ENCODE measurements around the gene PET100.

Gene PET100

DNA sequence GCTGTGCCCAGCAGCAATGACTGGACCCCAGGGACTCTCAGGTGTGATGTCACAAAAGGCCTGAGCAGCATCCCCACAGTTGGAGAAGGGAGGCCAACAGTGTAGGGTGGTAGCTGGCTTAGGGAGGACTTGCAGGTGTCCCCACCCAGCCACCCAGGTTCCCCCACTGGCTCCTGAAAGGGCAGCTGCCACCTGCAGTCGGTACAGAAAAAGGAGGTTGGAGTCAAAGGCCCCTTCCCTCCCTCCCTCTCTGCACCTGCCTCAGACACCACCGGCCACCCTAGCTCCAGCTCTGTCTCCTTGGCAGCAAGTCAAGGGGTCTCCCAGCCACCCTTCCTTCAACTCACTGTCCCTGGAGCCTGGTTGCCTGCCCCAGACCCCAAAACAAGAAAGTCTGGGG, 4.1 kb downstream of the PET100 start, which contains the start of gene PCP2:
TSS of gene PCP2 (minus strand) at position 22 of the 400 bp plus-strand sequence. CDS start 262 bp downstream, outside the sequence.
- no peak for DNase-seq (ENCODE audit: extremely low read depth, insufficient read length)

DNA sequence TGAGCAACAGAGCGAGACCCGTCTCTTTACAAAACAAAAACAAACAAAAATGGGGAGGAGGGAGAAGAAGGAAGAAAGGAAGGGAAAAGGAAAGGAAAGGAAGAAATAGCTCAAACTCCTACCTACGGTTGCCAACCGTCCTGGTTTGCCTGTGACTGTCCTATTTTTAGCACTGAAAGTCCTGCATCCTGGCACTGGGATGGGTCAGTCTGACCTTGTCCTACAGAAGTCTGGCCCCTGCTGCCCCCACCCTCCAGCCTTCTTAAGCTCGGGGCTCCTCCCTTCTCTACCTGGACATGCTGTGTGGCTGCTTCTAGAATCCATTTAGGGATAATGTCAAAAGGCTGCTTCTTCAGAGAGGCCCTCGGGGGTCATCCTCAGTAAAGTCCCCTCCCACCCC, 6.1 kb downstream of the PET100 start:
- Histone ChIP-seq H3K36me3 (ENCODE audit: control insufficient read depth, insufficient read depth, low read length) (peaks cover 4% of the 10 kb centered on the region), H3K4me3 (replicated peaks; ENCODE audit: low read depth, low read length) (no peak overlapping the region), H3K27me3 (replicated peaks; ENCODE audit: control insufficient read depth, insufficient read depth, low read length) (no peaks in the 10 kb centered on the region)
- TF ChIP-seq, protein P1, sequence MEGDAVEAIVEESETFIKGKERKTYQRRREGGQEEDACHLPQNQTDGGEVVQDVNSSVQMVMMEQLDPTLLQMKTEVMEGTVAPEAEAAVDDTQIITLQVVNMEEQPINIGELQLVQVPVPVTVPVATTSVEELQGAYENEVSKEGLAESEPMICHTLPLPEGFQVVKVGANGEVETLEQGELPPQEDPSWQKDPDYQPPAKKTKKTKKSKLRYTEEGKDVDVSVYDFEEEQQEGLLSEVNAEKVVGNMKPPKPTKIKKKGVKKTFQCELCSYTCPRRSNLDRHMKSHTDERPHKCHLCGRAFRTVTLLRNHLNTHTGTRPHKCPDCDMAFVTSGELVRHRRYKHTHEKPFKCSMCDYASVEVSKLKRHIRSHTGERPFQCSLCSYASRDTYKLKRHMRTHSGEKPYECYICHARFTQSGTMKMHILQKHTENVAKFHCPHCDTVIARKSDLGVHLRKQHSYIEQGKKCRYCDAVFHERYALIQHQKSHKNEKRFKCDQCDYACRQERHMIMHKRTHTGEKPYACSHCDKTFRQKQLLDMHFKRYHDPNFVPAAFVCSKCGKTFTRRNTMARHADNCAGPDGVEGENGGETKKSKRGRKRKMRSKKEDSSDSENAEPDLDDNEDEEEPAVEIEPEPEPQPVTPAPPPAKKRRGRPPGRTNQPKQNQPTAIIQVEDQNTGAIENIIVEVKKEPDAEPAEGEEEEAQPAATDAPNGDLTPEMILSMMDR (IDR thresholded peaks at IDR 0.05; ENCODE audit: insufficient read depth, low read length, poor library complexity, severe bottlenecking) = no peak
- no peak for DNase-seq (ENCODE audit: extremely low read depth, insufficient read length)

More for the DNA sequence above, 4.1 kb downstream of the PET100 start, which contains the start of gene PCP2:
- H3K4me3 ChIP-seq (replicated peaks; ENCODE audit: low read depth, low read length) = no peak within 1 kb of the TSS
- no peaks in the 10 kb centered on the region for H3K27me3 ChIP-seq (replicated peaks; ENCODE audit: control insufficient read depth, insufficient read depth, low read length)
- peaks cover 1% of the 10 kb centered on the region; the same call in 1 of the 2 replicates for H3K36me3 ChIP-seq (ENCODE audit: control insufficient read depth, insufficient read depth, low read length)
- TF ChIP-seq, protein P1 (IDR thresholded peaks at IDR 0.05; ENCODE audit: insufficient read depth, low read length, poor library complexity, severe bottlenecking) = no peak

DNA sequence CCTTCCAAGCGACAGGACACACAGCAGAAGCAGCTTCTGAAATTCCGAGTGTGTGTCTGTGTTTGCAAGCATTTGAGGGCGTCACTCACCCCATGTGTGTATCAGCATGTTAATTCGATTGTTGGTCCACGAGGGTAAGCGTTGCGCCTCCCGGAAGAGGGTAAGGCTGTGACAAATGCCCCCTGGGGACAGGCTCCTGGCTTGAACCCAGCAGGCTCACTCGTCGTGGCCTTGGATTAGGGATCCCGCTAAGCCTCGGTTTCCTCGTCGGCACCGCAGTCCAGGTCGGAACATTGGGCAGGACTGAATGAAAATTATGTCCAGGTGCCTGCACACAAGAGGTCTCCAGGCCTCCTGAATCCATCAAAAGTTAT, 6.7 kb downstream of the PET100 start:
- TF ChIP-seq, protein P1 (IDR thresholded peaks at IDR 0.05; ENCODE audit: insufficient read depth, low read length, poor library complexity, severe bottlenecking) = no peak
- Histone ChIP-seq H3K27me3 (replicated peaks; ENCODE audit: control insufficient read depth, insufficient read depth, low read length) (no peaks in the 10 kb centered on the region), H3K36me3 (ENCODE audit: control insufficient read depth, insufficient read depth, low read length) (peaks cover 6% of the 10 kb centered on the region), H3K4me3 (replicated peaks; ENCODE audit: low read depth, low read length) (peak overlapping the region; percentile 90)
- DNase-seq (ENCODE audit: extremely low read depth, insufficient read length) = no peak

DNA sequence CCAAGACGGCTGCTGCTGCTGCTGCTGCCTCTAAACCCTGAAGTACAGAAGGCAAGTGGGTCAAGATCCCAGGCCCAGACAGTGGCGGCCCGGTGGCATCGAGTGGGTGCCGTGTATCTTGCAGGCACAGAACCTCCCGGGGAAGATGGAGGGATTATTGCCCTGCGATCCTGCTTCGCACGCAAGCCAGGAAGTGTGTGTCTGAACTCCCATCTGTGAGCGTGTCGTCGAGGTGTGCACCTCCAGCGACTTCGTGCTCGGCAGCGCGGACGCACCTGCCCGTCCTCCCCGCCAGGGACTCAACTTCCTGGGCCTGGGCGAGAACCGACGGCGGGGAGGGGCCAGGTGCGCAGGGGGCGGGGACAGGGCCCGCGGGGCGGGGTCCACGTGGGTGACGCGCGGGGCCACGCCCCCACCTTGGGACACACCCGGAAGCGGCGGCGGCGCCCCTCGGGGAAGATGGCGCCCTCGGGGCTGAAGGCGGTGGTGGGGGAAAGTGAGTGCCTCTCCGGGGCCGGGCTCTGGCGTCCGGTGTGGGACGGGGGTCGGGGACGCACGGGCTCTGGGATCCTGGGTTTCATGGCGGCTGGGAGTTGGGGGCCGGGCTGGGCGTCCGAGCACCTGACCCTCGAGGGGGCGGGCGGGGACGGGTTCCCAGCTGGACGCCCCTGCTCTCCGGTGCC, 7.2 kb downstream of the PET100 start, which contains the start of gene STXBP2:
TSS of gene STXBP2 (plus strand) at position 420 of the 683 bp plus-strand sequence. CDS start at position 460, 40 bp downstream.
- Histone ChIP-seq H3K27me3 (replicated peaks; ENCODE audit: control insufficient read depth, insufficient read depth, low read length) (no peaks in the 10 kb centered on the region), H3K4me3 (replicated peaks; ENCODE audit: low read depth, low read length) (peak within 1 kb of the TSS; percentile 90), H3K36me3 (ENCODE audit: control insufficient read depth, insufficient read depth, low read length) (peaks cover 6% of the 10 kb centered on the region)
- DNase-seq (ENCODE audit: extremely low read depth, insufficient read length) = peak; percentile 89
- TF ChIP-seq, protein P1 (IDR thresholded peaks at IDR 0.05; ENCODE audit: insufficient read depth, low read length, poor library complexity, severe bottlenecking) = no peak

DNA sequence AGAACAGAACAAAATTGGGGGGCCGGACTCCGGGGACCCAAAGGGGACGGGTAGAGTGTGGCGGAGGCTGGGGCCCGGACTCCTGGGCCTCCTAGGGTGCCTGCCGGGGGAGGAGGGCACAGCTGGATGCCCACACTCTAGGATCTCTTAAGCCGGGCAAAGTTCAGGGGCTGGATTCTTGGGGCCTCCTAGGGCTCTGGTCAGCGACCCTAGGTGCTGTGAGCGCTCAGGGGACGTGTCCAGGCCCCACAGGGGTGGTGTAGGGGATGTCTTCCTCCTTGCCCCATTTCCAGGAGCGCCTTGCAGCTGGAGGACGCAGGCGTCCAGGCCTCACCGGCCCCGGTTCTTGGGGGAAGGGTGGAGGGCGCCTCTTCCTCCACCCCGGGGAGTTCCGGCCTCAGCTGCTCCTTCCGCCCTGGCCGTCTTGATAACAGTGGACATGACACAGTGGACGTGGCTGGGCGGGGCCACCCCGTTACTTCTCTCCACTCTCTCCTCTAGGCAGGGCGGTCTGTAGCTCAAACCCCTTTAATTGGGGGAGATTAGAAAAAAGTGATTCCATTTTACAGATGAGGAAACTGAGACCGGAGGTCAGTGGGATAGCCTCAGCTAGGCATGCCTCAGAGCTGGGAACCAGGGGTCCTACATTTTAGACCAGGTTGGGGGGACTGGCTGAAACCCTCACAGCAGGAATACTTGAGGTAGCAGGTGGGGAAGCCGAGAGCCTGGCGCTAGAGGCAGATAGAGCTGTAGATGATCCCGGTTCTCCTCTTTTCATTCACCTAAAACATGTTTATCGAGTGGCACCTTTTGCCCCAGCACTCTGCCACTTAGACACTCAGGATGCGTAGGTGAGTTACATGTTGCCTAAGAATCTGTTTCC, 8.0 kb downstream of the PET100 start:
- peak; percentile 55 for DNase-seq (ENCODE audit: extremely low read depth, insufficient read length)

More for the DNA sequence above, 8.0 kb downstream of the PET100 start:
- Histone ChIP-seq H3K27me3 (replicated peaks; ENCODE audit: control insufficient read depth, insufficient read depth, low read length) (no peaks in the 10 kb centered on the region), H3K36me3 (ENCODE audit: control insufficient read depth, insufficient read depth, low read length) (peaks cover 11% of the 10 kb centered on the region), H3K4me3 (replicated peaks; ENCODE audit: low read depth, low read length) (peak overlapping the region; percentile 90)
- TF ChIP-seq, protein P1 (IDR thresholded peaks at IDR 0.05; ENCODE audit: insufficient read depth, low read length, poor library complexity, severe bottlenecking) = no peak
